Esophagus (tissue), 2 donors: ENCODE results near the gene CDH13. TPM values are rescaled to one million over a fixed set of nuclear protein-coding genes. Genes with fewer than 3 reads are reported as not detected.

ENCODE experiments used
- H3K27ac ChIP-seq, 2 donors: one replicate each; pipeline ENCODE4 v1.5.1; 2013; ENCODE audit warnings: low read depth in 2 of 2, mild to moderate bottlenecking in 2 of 2, inconsistent platforms in 1 of 2, low read length in 1 of 2, moderate library complexity in 1 of 2
- H3K27me3 ChIP-seq, 2 donors: one replicate each; pipeline ENCODE4 v1.6.1; 2013; ENCODE audit warnings: low read length in 2 of 2, control low read depth in 1 of 2, mild to moderate bottlenecking in 1 of 2; ENCODE audit not compliant: insufficient read depth in 2 of 2, control insufficient read depth in 1 of 2
- H3K36me3 ChIP-seq, 2 donors: one replicate each; pipeline ENCODE4 v1.6.1; 2013; ENCODE audit warnings: low read length in 1 of 2; ENCODE audit not compliant: control insufficient read depth in 2 of 2, insufficient read depth in 2 of 2
- H3K4me1 ChIP-seq, 2 donors: one replicate each; pipeline ENCODE4 v1.6.1; 2013; ENCODE audit warnings: low read length in 1 of 2; ENCODE audit not compliant: control insufficient read depth in 2 of 2, insufficient read depth in 2 of 2
- H3K4me3 ChIP-seq, 2 donors: one replicate each; pipeline ENCODE4 v1.5.1; 2013; ENCODE audit warnings: low read length in 2 of 2, mild to moderate bottlenecking in 2 of 2, low read depth in 1 of 2, moderate library complexity in 1 of 2
- H3K9me3 ChIP-seq, 2 donors: one replicate each; pipeline ENCODE4 v1.6.1; 2013; ENCODE audit warnings: mild to moderate bottlenecking in 2 of 2, low read depth in 1 of 2, low read length in 1 of 2, moderate library complexity in 1 of 2; ENCODE audit not compliant: control insufficient read depth in 2 of 2, insufficient read depth in 1 of 2
- WGBS, 2 donors: extraction: QIAGEN DNeasy Blood & Tissue Kit; methylation state at CpG; one replicate each; pipeline ENCODE4 v1.1.7; 2013; 5-methylcytosine and 5-hydroxymethylcytosine counted together
- polyA plus RNA-seq, 2 donors: library from polyadenylated mRNA; stranded (reverse); fragments of 200-250 nt; gene quantifications; one replicate each; pipeline ENCODE4 v1.2.3, GENCODE V29; 2013
- donor health status: healthy with polysubstance abuse.
- donor health status: Bipolar disorder and iron deficiency.

Gene CDH13
- polyA plus RNA-seq, 2 donors, result 1.3 to 4.3 TPM

GRCh38 chr16:83302853-83303252 lies 676.1 kb downstream of the CDH13 start:
- 87 to 92% methylated on average over 2 of the region's 2 CpGs for WGBS, 2 donors
- H3K27ac ChIP-seq, result no peak overlapping the region

GRCh38 chr16:83305092-83305491 lies 678.3 kb downstream of the CDH13 start:
- no peaks in the 10 kb centered on the region for H3K36me3 ChIP-seq
- 61 to 73% methylated on average over 1 of the region's 1 CpG for WGBS, 2 donors

More at GRCh38 chr16:83302853-83303252, 676.1 kb downstream of the CDH13 start:
- Histone ChIP-seq H3K4me1 (no peaks in the 10 kb centered on the region), H3K27me3 (no peaks in the 10 kb centered on the region), H3K4me3 (no peak overlapping the region), H3K9me3 (no peaks in the 10 kb centered on the region), H3K36me3 (no peaks in the 10 kb centered on the region)

GRCh38 chr16:83306961-83307593 lies 680.3 kb downstream of the CDH13 start:
- H3K27ac ChIP-seq, result no peak overlapping the region
- no peaks in the 10 kb centered on the region for H3K27me3 ChIP-seq
- no peaks in the 10 kb centered on the region for H3K36me3 ChIP-seq
- WGBS, 2 donors, result 61 to 68% methylated on average over 5 of the region's 5 CpGs
- H3K4me1 ChIP-seq, result no peaks in the 10 kb centered on the region
- no peak overlapping the region for H3K4me3 ChIP-seq
- H3K9me3 ChIP-seq, result no peaks in the 10 kb centered on the region

More at GRCh38 chr16:83305092-83305491, 678.3 kb downstream of the CDH13 start:
- no peaks in the 10 kb centered on the region for H3K27me3 ChIP-seq
- no peaks in the 10 kb centered on the region for H3K9me3 ChIP-seq
- H3K4me1 ChIP-seq, result no peaks in the 10 kb centered on the region
- no peak overlapping the region for H3K4me3 ChIP-seq
- no peak overlapping the region for H3K27ac ChIP-seq

- Histone ChIP-seq H3K27me3 (no peaks in the 10 kb centered on the region), H3K4me1 (no peaks in the 10 kb centered on the region), H3K4me3 (no peak overlapping the region), H3K36me3 (no peaks in the 10 kb centered on the region), H3K27ac (no peak overlapping the region), H3K9me3 (no peaks in the 10 kb centered on the region)
- WGBS, 2 donors, result 88 to 89% methylated on average over 6 of the region's 6 CpGs
Observed at GRCh38 chr16:83307594-83307992, 680.8 kb downstream of the CDH13 start.

- Histone ChIP-seq H3K4me1 (no peaks in the 10 kb centered on the region), H3K27ac (no peak overlapping the region), H3K9me3 (no peaks in the 10 kb centered on the region), H3K36me3 (no peaks in the 10 kb centered on the region), H3K4me3 (no peak overlapping the region), H3K27me3 (no peaks in the 10 kb centered on the region)
- 42 to 48% methylated on average over 3 of the region's 3 CpGs for WGBS, 2 donors
Observed at GRCh38 chr16:83308414-83308813, 681.6 kb downstream of the CDH13 start.

DNA sequence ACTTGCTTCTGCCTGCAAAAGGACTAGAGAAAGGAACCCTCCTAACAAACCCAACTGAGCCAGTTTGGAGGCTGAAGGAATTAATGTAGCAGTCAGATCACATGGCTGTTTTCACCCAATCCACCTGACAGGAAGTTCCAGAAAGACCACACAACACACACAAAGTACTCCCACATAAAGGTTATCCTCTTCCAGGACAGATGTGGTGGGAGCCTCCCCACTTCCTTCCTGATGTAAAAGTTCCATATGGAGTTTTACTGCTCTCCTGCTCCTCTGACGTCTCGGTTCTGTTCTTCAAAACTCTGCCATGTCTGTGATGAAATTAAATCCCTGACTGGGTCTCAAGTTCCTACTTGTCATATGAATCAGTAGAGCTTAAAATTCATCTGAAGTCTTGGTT lies 684.0 kb downstream of the CDH13 start:
- Histone ChIP-seq H3K36me3 (no peaks in the 10 kb centered on the region), H3K4me3 (no peak overlapping the region), H3K9me3 (no peaks in the 10 kb centered on the region), H3K4me1 (no peaks in the 10 kb centered on the region), H3K27ac (no peak overlapping the region), H3K27me3 (no peaks in the 10 kb centered on the region)
- 70 to 78% methylated on average over 2 of the region's 2 CpGs for WGBS, 2 donors

DNA sequence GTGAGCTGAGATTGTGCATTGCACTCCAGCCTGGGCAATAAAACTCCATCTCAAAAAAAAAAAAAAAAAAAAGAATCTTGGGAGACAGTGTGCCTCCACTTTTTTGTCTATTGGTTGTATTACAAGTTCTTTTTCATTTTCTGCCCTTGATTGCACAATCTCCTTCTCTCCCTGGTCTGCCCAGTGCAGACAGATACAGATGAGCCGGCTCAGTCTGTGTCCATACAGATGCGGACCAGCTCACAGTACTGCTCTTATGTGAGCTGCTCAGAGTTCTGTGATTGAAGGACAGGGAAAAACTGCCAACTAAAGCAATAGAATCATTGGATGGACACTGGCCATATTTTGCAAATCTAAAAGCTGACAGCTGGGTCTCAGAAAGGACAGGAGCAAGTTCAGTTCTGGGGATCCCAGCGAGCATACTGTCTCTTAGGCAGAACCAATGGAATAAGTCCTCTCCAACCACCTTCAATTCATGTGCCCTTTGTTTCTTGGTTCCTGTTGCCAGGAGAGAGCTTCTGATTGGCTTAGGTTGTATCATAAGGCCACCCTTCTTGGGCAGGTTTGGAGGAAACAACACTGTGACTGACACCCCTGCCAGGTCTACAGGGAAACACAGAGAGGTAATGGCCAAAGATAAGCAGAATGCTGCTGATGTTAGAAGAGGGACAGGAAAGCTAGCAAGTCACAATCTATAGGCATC lies 685.4 kb downstream of the CDH13 start:
- Histone ChIP-seq H3K27me3 (no peaks in the 10 kb centered on the region), H3K27ac (no peak overlapping the region), H3K36me3 (no peaks in the 10 kb centered on the region), H3K9me3 (no peaks in the 10 kb centered on the region), H3K4me1 (no peaks in the 10 kb centered on the region), H3K4me3 (no peak overlapping the region)
- 84 to 90% methylated on average over 3 of the region's 3 CpGs for WGBS, 2 donors

DNA sequence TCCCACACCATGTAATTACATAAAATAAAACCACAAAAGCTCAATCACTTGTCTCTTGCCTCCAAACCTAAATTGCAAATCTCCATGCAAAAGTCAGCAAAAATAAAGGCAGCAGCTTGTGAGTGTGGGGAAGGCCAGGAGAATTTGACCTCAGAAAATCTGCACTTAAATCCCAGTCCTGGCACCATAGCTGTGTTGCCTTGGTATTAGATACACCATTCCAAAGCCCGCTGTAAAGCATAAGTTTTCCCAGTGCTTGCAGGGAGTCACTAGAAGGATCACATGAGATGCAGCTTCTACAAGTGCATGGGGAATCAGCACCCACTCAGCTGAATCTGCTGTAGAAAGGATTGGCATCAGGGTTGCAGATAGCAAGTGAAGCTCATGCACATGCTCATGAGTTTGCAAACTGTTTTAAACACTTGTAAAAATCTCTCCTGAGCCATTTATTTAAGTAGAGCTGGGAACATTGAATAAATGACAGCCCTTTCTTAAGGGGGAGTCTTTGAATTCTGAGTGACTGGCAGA lies 686.0 kb downstream of the CDH13 start:
- Histone ChIP-seq H3K36me3 (no peaks in the 10 kb centered on the region), H3K27ac (no peak overlapping the region), H3K27me3 (no peaks in the 10 kb centered on the region), H3K4me3 (no peak overlapping the region), H3K9me3 (no peaks in the 10 kb centered on the region), H3K4me1 (no peaks in the 10 kb centered on the region)
- 73 to 80% methylated on average over 1 of the region's 1 CpG for WGBS, 2 donors

GRCh38 chr16:83315271-83315670 lies 688.5 kb downstream of the CDH13 start:
- WGBS, 2 donors, result 86 to 92% methylated on average over 2 of the region's 2 CpGs
- H3K27me3 ChIP-seq, result no peaks in the 10 kb centered on the region
- no peaks in the 10 kb centered on the region for H3K9me3 ChIP-seq
- H3K4me1 ChIP-seq, result no peaks in the 10 kb centered on the region
- H3K36me3 ChIP-seq, result no peaks in the 10 kb centered on the region
- H3K4me3 ChIP-seq, result no peak overlapping the region
- H3K27ac ChIP-seq, result no peak overlapping the region

DNA sequence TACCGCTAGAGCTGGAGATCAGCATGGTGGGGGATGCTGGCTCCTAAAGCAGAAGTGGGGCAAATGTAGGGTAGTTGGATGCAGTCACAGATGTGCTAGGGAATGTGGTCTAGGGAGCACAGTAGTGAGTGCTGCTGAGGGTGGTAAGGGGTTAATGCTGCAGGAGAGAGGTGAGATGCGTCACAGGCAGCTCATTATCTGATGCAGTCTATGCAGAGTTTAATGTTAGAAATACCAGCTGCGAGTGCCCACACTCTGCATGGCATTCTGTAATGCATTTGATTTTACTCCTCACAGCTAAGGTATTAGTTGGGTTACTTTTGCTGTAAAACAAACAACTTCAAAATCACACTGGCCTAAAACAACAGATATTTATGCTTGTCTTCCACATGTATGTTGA lies 689.7 kb downstream of the CDH13 start:
- Histone ChIP-seq H3K36me3 (no peaks in the 10 kb centered on the region), H3K27me3 (no peaks in the 10 kb centered on the region), H3K4me3 (no peak overlapping the region), H3K9me3 (no peaks in the 10 kb centered on the region), H3K27ac (no peak overlapping the region), H3K4me1 (no peaks in the 10 kb centered on the region)
- 66 to 78% methylated on average over 3 of the region's 3 CpGs for WGBS, 2 donors
